DMS153 treated with DMSO at 0.1 percent for 48 hours (cell line): ENCODE data around the gene HVCN1.
"Not testable (repeated sequence)": the region's sequence is repeated elsewhere in the genome, so short reads cannot be mapped to it uniquely, and the experiment has no call there.

Experiments used
- DNase-seq: peaks from one replicate; lab custom pipeline; 2025; ENCODE audit not compliant: unreplicated experiment; lab: John Stamatoyannopoulos, UW

Gene HVCN1

GRCh38 chr12:110688446-110689280, at the start of gene HVCN1:
Gene HVCN1 (minus strand): TSS chr12:110689115. CDS start chr12:110683245, 5,870 bp downstream.
- no peak for DNase-seq

GRCh38 chr12:110737532-110737931, 48.6 kb upstream of the HVCN1 start:
- DNase-seq: no peak

GRCh38 chr12:110737016-110737415, 48.1 kb upstream of the HVCN1 start:
- DNase-seq: not testable (repeated sequence)

- no peak for DNase-seq
These were observed 45.0 kb upstream of the HVCN1 start for GRCh38 chr12:110733900-110734299.

GRCh38 chr12:110733089-110733715, 44.3 kb upstream of the HVCN1 start:
- no peak for DNase-seq

GRCh38 chr12:110732572-110732971, 43.7 kb upstream of the HVCN1 start:
- no peak for DNase-seq

- DNase-seq: no peak
These were observed 42.6 kb upstream of the HVCN1 start for GRCh38 chr12:110731479-110731878.

- no peak for DNase-seq
These were observed 39.7 kb upstream of the HVCN1 start for GRCh38 chr12:110728628-110729027.

- no peak for DNase-seq
These were observed 37.9 kb upstream of the HVCN1 start for GRCh38 chr12:110726708-110727369.

GRCh38 chr12:110726028-110726427, 37.1 kb upstream of the HVCN1 start:
- DNase-seq: no peak

GRCh38 chr12:110725267-110725666, 36.4 kb upstream of the HVCN1 start:
- DNase-seq: no peak

- not testable (repeated sequence) for DNase-seq
These were observed 34.0 kb upstream of the HVCN1 start for GRCh38 chr12:110722892-110723291.

GRCh38 chr12:110721570-110721969, 32.7 kb upstream of the HVCN1 start:
- no peak for DNase-seq

- no peak for DNase-seq
These were observed 31.6 kb upstream of the HVCN1 start for GRCh38 chr12:110720516-110720915.

GRCh38 chr12:110718222-110718908, 29.4 kb upstream of the HVCN1 start:
- no peak for DNase-seq

- DNase-seq: no peak
These were observed 28.1 kb upstream of the HVCN1 start for GRCh38 chr12:110717037-110717436.

GRCh38 chr12:110708917-110709316, 20.0 kb upstream of the HVCN1 start:
- DNase-seq: no peak

GRCh38 chr12:110705309-110705708, 16.4 kb upstream of the HVCN1 start:
- no peak for DNase-seq

- DNase-seq: no peak
These were observed 15.8 kb upstream of the HVCN1 start for GRCh38 chr12:110704750-110705149.

GRCh38 chr12:110704231-110704630, 15.3 kb upstream of the HVCN1 start:
- DNase-seq: no peak

GRCh38 chr12:110702081-110702480, 13.2 kb upstream of the HVCN1 start:
- DNase-seq: no peak
